ENCODE results near the gene CLDN7.
A peak's percentile ranks its signal among the peaks of the same experiment; 100 is the strongest.

The CLDN7 gene, protein sequence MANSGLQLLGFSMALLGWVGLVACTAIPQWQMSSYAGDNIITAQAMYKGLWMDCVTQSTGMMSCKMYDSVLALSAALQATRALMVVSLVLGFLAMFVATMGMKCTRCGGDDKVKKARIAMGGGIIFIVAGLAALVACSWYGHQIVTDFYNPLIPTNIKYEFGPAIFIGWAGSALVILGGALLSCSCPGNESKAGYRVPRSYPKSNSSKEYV

GRCh38 chr17:7262192-7262934 is at the start of gene CLDN7:
Gene CLDN7 (minus strand): TSS chr17:7262478. CDS start chr17:7262043, 435 bp downstream.
- DNase-seq (ENCODE audit: low read depth) = no peak

DNA sequence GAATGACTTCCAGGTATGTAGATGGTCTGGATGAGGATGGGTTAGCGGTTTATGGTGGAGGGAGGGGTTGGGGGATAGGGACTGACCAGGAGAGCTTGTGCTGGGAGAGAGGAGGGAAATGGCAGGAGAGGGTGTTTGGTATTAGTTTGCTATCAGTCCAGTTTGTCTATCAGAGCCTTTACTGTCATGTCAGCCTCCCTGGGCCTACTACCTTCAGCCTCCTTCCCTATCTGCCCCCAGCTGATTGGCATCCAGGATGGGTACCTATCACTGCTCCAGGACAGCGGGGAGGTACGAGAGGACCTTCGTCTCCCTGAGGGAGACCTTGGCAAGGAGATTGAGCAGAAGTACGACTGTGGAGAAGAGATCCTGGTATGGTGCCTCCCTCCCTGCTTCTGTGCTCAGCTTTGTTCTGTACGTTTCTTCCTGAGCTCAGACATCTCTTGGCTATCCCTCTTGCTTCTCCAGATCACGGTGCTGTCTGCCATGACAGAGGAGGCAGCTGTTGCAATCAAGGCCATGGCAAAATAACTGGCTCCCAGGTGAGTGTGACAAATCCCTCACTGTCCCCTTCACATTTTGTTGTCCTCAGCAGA is 48.9 kb upstream of the CLDN7 start:
- no peak for DNase-seq (ENCODE audit: low read depth)

DNA sequence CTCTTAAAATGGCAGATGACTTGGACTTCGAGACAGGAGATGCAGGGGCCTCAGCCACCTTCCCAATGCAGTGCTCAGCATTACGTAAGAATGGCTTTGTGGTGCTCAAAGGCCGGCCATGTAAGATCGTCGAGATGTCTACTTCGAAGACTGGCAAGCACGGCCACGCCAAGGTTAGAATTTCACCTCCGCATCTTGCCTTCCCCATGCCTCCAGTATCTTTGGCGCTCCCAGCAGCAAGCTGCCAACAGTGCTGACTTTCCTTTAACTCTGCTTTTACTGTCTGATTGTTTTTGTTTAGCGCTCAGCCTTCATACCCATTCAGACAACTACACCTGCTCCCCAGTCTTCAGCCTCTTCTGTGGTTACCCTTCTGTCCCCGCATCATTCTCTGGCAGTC is 47.4 kb upstream of the CLDN7 start:
- no peak for DNase-seq (ENCODE audit: low read depth)

GRCh38 chr17:7308625-7309433 is 46.6 kb upstream of the CLDN7 start:
- DNase-seq (ENCODE audit: low read depth) = peak; percentile 77

- DNase-seq (ENCODE audit: low read depth) = no peak
These were observed 45.7 kb upstream of the CLDN7 start for GRCh38 chr17:7307686-7308624.

DNA sequence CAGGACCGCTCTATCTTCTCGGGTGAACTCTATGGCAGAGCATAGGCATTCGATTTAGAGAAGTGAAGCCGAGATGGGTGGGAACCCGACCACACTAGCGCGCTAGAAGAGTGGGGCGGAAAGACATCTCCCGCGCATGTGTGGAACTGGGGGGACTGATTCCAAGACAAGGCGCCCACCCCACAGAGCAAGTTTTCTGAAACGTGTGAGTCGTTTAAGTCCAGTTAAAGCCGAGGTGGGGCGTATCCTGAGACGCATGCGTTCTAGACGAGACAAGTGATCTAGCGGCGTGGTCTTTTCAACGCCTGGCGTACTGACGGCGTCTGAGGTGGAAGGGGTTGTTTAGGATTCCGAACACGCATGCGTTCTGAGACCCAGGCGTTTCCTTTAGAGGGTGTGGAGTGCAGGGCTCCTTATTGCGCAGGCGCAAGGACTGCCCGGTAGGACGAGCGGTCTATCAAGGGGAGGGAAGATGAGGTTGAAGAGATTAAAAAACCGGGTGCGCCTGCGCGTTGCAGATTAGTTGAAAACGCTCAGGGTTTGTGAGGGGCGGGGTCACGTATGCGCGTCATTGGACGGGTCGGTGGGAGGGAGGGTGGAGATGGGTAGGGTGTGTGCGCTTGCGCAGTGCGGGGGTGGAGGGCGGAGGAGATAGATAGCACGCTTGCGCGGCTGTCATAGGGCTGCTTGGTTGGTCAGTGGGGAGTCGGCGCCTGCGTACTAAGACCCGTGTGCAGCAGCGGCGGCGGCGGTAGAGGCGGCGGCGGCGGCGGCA is 44.8 kb upstream of the CLDN7 start, which contains the start of gene EIF5A:
Gene EIF5A, plus strand, starts transcription at position 718 of the 775 bp plus-strand sequence. CDS start 2,008 bp downstream, outside the sequence.
- DNase-seq (ENCODE audit: low read depth) = peak; percentile 100

- no peak for DNase-seq (ENCODE audit: low read depth)
These were observed 41.9 kb upstream of the CLDN7 start for GRCh38 chr17:7304179-7304578.

- DNase-seq (ENCODE audit: low read depth) = peak; percentile 59
These were observed 34.0 kb upstream of the CLDN7 start for GRCh38 chr17:7296189-7296861.

- no peak for DNase-seq (ENCODE audit: low read depth)
These were observed 33.2 kb upstream of the CLDN7 start for GRCh38 chr17:7295230-7296180.

GRCh38 chr17:7294614-7295153 is 32.4 kb upstream of the CLDN7 start, which contains the start of gene YBX2:
Gene YBX2 (minus strand): TSS chr17:7294639. CDS start chr17:7294500, 139 bp downstream.
- peak; percentile 55 for DNase-seq (ENCODE audit: low read depth)

DNA sequence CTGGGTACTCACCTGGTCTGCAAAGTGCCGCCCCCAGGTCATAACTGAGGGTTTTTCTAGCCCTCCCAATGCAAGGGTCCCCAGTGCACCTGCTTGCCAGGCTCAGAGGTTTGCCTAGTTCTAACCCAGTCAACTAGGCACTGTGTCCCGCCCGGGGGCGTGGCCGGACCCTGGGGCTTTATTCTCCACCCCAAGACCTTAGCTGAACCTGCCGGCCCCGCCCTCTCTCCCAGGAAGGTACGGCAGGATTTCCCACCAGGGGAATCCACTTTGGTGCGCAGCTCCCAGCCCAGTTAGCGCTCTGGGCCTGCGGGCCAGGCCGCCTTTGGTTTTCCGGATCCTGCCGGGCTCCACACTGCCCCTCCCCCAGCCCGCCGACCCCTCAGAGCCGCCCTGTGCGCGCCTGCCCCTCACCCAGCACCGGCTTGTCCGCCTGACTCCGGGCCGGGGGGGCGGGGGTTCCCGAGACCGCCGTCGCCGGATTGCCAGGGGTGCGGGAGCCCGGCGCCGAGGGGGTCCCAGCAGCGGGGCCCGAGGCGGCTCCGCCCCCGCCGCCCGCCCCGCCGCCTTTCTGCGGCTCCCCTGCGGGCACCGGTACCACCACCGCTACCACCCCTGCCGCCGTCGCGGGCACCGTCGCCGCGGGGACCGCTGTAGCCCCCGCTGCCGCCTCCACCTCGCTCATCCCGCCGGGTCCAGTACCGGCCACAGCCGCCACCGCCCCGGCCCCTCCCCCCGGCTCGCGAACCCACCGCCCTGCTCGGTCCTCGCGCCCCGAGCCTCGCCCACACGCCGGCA is 31.7 kb upstream of the CLDN7 start:
- DNase-seq (ENCODE audit: low read depth) = no peak

GRCh38 chr17:7293159-7293558 is 30.9 kb upstream of the CLDN7 start:
- DNase-seq (ENCODE audit: low read depth) = no peak

GRCh38 chr17:7292729-7293128 is 30.5 kb upstream of the CLDN7 start:
- DNase-seq (ENCODE audit: low read depth) = no peak

DNA sequence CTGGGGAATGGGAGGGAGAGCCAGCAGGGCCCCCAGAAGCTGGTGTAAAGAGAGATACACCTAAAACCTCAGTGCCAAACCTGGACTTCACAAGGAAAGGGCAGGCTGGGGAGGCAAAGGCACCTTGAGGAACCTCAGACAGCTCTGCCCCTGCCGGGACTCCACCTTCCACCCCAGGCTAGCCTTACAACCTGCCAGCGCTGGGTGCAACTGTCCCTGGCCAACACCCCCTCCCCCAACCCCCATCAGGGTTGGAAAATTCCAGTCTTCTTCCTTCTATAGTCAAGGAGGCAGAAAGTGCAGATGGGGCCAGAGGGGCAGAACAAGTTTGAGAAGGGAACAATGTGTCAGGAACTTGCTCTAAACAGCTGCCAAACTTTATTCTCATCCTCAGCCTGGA is 29.9 kb upstream of the CLDN7 start:
- no peak for DNase-seq (ENCODE audit: low read depth)

DNA sequence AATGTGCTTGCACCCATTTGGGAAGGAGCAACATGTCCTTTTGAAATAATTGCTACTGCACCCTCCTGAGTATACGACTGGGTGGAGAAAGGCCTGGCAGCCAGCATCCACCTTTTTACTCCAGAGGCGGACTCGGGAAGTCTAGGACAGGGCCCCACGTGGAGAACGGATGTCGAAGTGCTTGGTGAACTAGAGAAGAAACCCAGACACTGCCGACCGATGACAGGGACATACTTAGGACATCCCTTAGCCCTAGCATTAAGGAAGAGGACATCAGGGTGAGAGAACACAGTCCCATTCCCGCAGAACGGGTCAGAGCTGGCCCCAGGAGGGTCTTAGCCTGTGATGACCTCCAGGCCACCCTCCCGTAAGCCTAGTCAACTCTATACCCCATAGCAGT is 28.4 kb upstream of the CLDN7 start:
- DNase-seq (ENCODE audit: low read depth) = no peak

- no peak for DNase-seq (ENCODE audit: low read depth)
These were observed 27.9 kb upstream of the CLDN7 start for GRCh38 chr17:7290166-7290565.

GRCh38 chr17:7289256-7290032 is 27.2 kb upstream of the CLDN7 start:
- DNase-seq (ENCODE audit: low read depth) = no peak
